Retina (tissue), 1 donor: ENCODE data around the gene RASA4.
A peak's percentile ranks its signal among the peaks of the same experiment; 100 is the strongest.
"Not testable (repeated sequence)": the region's sequence is repeated elsewhere in the genome, so short reads cannot be mapped to it uniquely, and the experiment has no call there.

ENCODE experiments used
- DNase-seq: peaks from one replicate; pipeline ENCODE4 v3.0.0-alpha.2; 2016

Gene RASA4

GRCh38 chr7:102616507-102617125 lies at the start of gene RASA4:
Gene RASA4 (minus strand): TSS chr7:102616756. CDS start chr7:102616689, 67 bp downstream.
- DNase-seq: peak; percentile 0

- DNase-seq: not testable (repeated sequence)
Measured at GRCh38 chr7:102664765-102665164, 48.2 kb upstream of the RASA4 start.

- not testable (repeated sequence) for DNase-seq
Measured at GRCh38 chr7:102649924-102650323, 33.4 kb upstream of the RASA4 start, which contains the start of gene SPDYE2B. Gene SPDYE2B (plus strand): TSS chr7:102650319. CDS start chr7:102652349, 2,030 bp downstream.

- DNase-seq: not testable (repeated sequence)
Measured at GRCh38 chr7:102647813-102648212, 31.3 kb upstream of the RASA4 start.

- DNase-seq: not testable (repeated sequence)
Measured at GRCh38 chr7:102643404-102643803, 26.8 kb upstream of the RASA4 start.

GRCh38 chr7:102642691-102643090 lies 26.1 kb upstream of the RASA4 start, which contains the start of gene UPK3BL1:
Gene UPK3BL1 (minus strand): TSS chr7:102642791. CDS start chr7:102642741, 50 bp downstream.
- not testable (repeated sequence) for DNase-seq

- DNase-seq: not testable (repeated sequence)
Measured at GRCh38 chr7:102638848-102639247, 22.3 kb upstream of the RASA4 start.

- DNase-seq: not testable (repeated sequence)
Measured at GRCh38 chr7:102636956-102637355, 20.4 kb upstream of the RASA4 start.

- DNase-seq: not testable (repeated sequence)
Measured at GRCh38 chr7:102635354-102635753, 18.8 kb upstream of the RASA4 start.

- not testable (repeated sequence) for DNase-seq
Measured at GRCh38 chr7:102634299-102634698, 17.7 kb upstream of the RASA4 start.

GRCh38 chr7:102630622-102631021 lies 14.1 kb upstream of the RASA4 start:
- not testable (repeated sequence) for DNase-seq

GRCh38 chr7:102627271-102627904 lies 10.8 kb upstream of the RASA4 start:
- not testable (repeated sequence) for DNase-seq

GRCh38 chr7:102618122-102618521 lies 1.6 kb upstream of the RASA4 start:
- DNase-seq: not testable (repeated sequence)

- not testable (repeated sequence) for DNase-seq
Measured at GRCh38 chr7:102615930-102616329, 626 bp downstream of the RASA4 start.

- DNase-seq: not testable (repeated sequence)
Measured at GRCh38 chr7:102614873-102615272, 1.7 kb downstream of the RASA4 start.

GRCh38 chr7:102614346-102614697 lies 2.2 kb downstream of the RASA4 start:
- DNase-seq: not testable (repeated sequence)

GRCh38 chr7:102613575-102614345 lies 2.8 kb downstream of the RASA4 start:
- DNase-seq: not testable (repeated sequence)

GRCh38 chr7:102611675-102612325 lies 4.8 kb downstream of the RASA4 start:
- DNase-seq: peak; percentile 72

GRCh38 chr7:102611013-102611674 lies 5.4 kb downstream of the RASA4 start:
- DNase-seq: not testable (repeated sequence)

- DNase-seq: not testable (repeated sequence)
Measured at GRCh38 chr7:102610441-102610840, 6.1 kb downstream of the RASA4 start.

GRCh38 chr7:102609734-102610133 lies 6.8 kb downstream of the RASA4 start:
- DNase-seq: not testable (repeated sequence)

GRCh38 chr7:102606848-102607247 lies 9.7 kb downstream of the RASA4 start:
- not testable (repeated sequence) for DNase-seq
